Central memory CD8-positive, alpha-beta T cell (primary cell): Measurements from ENCODE around the gene ARPP19.
"Not testable (repeated sequence)": the region's sequence is repeated elsewhere in the genome, so short reads cannot be mapped to it uniquely, and the experiment has no call there.

ENCODE experiments used
- ATAC-seq: fragments of 150-1000 bp; cut with Tn5 transposase; replicated peaks from 2 replicates; pipeline ENCODE4 v1.10.0; 2022; ENCODE audit warnings: mild to moderate bottlenecking, moderate FRiP score, moderate number of reproducible peaks; ENCODE audit not compliant: poor library complexity, severe bottlenecking; ENCODE audit errors: extremely low read depth
- DNase-seq, 2 donors: peaks; one replicate each; pipeline ENCODE4 v3.0.0; 2021; ENCODE audit warnings: low spot score in 2 of 2
- H3K27ac Mint-ChIP-seq: one replicate; pipeline ENCODE4 v1.8.0; 2022; ENCODE audit warnings: low read depth, mild to moderate bottlenecking, moderate library complexity, mixed read lengths
- H3K27me3 Mint-ChIP-seq: one replicate; pipeline ENCODE4 v1.8.0; 2022; ENCODE audit warnings: mixed read lengths
- H3K36me3 Mint-ChIP-seq: one replicate; pipeline ENCODE4 v1.8.0; 2022; ENCODE audit warnings: mild to moderate bottlenecking, moderate library complexity, mixed read lengths; ENCODE audit not compliant: insufficient read depth
- H3K4me1 Mint-ChIP-seq: one replicate; pipeline ENCODE4 v1.8.0; 2022; ENCODE audit warnings: mixed read lengths
- H3K4me3 Mint-ChIP-seq: one replicate; pipeline ENCODE4 v1.8.0; 2022; ENCODE audit warnings: mild to moderate bottlenecking, moderate library complexity, mixed read lengths
- H3K9me3 Mint-ChIP-seq: one replicate; pipeline ENCODE4 v1.8.0; 2022; ENCODE audit warnings: mixed read lengths

The ARPP19 gene

DNA sequence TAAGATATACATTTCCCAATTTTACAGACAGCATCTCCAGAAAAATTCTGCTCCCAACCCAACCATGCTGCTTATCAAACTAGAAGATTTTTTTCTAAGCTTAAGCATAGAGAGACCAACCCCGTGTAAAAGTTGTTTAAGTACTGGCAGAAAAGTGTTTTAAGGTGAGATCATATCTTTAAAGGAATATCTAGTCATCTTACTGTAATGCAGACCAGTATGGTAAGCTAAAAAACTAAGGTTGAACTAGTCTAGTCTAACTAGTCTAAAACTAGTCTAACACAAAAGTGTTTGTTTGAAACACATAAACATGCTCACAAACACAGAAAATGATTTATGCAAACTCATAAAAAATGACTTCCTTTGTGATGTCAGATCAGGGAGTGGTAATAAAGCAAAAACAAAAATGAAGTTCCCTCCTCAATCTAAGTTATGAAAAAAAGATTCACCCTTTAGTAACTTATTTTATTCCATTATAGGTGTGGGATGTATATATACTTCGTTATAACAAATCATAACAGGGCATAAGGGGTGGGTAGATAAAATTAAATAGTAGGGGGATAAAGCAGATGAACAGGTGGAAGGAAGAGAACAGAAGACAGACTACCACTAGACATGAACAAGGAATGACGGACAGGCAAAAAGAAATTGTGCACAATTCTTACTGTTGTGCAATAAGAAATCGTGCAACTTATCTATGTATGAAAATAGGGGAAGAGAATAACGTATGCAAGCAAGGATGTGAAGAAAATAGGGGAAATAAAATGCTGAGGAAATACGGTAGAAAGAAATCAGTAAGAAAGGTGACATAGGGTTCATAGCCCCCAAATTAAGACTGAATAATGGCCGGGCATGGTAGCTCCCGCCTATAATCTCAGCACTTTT is 50.1 kb downstream of the ARPP19 start:
- Mint-ChIP-seq H3K27ac (no peak overlapping the region), H3K27me3 (no peaks in the 10 kb centered on the region), H3K36me3 (peaks cover 1% of the 10 kb centered on the region), H3K4me3 (no peak overlapping the region), H3K4me1 (peaks cover 35% of the 10 kb centered on the region), H3K9me3 (no peaks in the 10 kb centered on the region)
- DNase-seq (no peak), ATAC-seq (no peak)

DNA sequence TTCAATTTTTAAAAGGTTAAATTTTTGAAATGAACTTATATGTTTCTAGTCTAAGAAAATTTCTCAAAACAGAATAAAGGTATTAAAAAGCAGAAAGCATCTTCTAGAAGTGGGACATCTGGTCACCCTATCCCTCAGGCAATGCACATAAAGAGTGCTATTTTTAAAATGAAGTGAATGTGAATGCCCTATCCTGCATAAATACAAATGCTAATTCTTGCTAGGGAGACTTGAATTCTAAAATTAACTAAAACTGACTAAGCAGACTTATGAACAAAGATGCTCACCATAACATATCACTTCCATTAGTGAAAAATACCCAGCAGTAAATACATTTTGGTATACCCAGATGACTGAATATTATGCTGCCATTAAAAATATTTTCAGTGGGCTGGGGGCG is 51.8 kb downstream of the ARPP19 start:
- DNase-seq (no peak), ATAC-seq (no peak)
- H3K36me3 Mint-ChIP-seq, result no peaks in the 10 kb centered on the region
- no peaks in the 10 kb centered on the region for H3K9me3 Mint-ChIP-seq
- H3K27ac Mint-ChIP-seq, result no peak overlapping the region
- H3K4me1 Mint-ChIP-seq, result peaks cover 28% of the 10 kb centered on the region
- H3K4me3 Mint-ChIP-seq, result no peak overlapping the region
- no peaks in the 10 kb centered on the region for H3K27me3 Mint-ChIP-seq

DNA sequence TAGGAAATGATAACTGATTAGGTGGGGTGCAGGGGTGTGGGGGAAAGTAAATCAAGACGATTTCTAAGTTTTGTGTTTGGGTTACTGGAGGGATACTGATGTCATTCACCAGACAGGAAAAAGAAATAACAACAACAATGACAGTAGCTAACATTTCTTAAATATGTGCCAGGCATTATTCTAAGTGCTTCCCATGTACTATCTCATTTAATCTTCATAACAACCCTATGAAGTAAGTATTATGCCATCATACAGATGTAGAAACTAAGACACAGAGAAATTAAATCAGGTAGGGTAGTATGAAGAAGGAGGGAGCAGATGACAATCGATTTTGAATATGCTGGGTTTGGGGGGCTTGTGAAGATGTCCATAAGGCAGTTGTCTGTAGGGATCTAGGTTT is 53.5 kb downstream of the ARPP19 start:
- Mint-ChIP-seq H3K36me3 (peaks cover under 1% of the 10 kb centered on the region), H3K4me1 (peaks cover 29% of the 10 kb centered on the region), H3K9me3 (no peaks in the 10 kb centered on the region)

DNA sequence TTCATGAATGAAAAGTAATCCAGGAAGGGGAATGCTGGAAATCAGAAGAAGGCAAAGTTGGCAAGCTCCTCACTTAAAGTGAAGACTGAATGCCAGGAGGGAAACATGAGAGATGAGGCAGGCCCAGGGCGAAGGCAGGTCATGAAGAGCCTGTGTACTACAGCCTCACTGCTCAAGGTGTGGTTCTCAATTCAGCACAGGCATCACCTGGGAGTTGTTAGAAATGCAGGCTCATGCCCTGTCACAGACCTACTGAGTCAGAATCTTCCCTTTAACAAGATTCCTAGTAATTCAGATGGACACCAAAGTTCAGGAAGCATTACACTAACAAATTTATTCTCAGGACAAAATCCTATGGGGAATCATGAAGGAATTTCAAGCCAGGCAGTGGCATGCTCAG is 54.3 kb downstream of the ARPP19 start:
- Mint-ChIP-seq H3K36me3 (peaks cover 3% of the 10 kb centered on the region), H3K27me3 (no peaks in the 10 kb centered on the region), H3K27ac (no peak overlapping the region), H3K4me3 (no peak overlapping the region), H3K4me1 (peaks cover 33% of the 10 kb centered on the region), H3K9me3 (no peaks in the 10 kb centered on the region)
- ATAC-seq, result no peak
- DNase-seq, result no peak

More for the DNA sequence above, 53.5 kb downstream of the ARPP19 start:
- H3K27ac Mint-ChIP-seq, result no peak overlapping the region
- no peak overlapping the region for H3K4me3 Mint-ChIP-seq
- H3K27me3 Mint-ChIP-seq, result no peaks in the 10 kb centered on the region
- no peak for ATAC-seq
- no peak for DNase-seq

DNA sequence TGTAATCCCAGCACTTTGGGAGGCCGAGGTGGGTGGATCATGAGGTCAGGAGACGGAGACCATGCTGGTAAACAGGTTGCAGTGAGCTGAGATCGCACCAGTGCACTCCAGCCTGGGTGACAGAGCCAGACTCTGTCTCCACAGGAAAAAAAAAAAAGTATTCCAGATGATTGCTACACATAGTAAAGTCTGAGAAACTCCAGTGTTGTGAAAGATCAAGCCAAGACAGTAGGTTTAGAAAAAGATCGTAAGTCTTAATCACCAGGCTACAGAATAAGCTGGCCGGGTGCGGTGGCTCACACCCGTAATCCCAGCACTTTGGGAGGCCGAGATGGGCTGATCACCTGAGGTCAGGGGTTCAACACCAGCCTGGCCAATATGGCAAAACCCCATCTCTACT is 56.0 kb downstream of the ARPP19 start:
- H3K4me3 Mint-ChIP-seq, H3K9me3 Mint-ChIP-seq, ATAC-seq: not testable (repeated sequence)

DNA sequence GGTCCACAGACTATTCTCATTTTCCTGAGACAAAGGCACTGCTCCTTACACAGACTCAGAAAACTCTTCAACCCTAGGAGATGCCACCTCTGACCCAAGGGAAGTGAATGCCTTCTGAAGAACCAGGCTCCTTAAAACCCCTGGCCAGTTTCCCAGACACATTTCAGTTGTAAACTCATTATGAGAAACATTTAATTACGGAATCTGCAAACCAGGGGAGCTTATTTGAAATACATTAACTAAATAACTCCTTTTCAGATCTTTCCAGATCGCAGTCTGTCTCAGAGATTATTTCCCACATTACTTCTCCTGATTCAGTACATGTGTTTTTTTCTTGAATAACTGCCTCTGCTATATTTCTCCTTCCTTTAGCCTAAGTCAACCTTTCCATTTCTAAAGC is 57.7 kb downstream of the ARPP19 start:
- no peak overlapping the region for H3K27ac Mint-ChIP-seq
- no peak overlapping the region for H3K4me3 Mint-ChIP-seq
- H3K27me3 Mint-ChIP-seq, result no peaks in the 10 kb centered on the region
- ATAC-seq, result no peak
- no peak for DNase-seq
- H3K9me3 Mint-ChIP-seq, result no peaks in the 10 kb centered on the region
- H3K4me1 Mint-ChIP-seq, result peaks cover 47% of the 10 kb centered on the region
- H3K36me3 Mint-ChIP-seq, result peaks cover 3% of the 10 kb centered on the region

More for the DNA sequence above, 56.0 kb downstream of the ARPP19 start:
- H3K4me1 Mint-ChIP-seq, result peaks cover 39% of the 10 kb centered on the region
- not testable (repeated sequence) for H3K27ac Mint-ChIP-seq, DNase-seq, H3K27me3 Mint-ChIP-seq, H3K36me3 Mint-ChIP-seq

DNA sequence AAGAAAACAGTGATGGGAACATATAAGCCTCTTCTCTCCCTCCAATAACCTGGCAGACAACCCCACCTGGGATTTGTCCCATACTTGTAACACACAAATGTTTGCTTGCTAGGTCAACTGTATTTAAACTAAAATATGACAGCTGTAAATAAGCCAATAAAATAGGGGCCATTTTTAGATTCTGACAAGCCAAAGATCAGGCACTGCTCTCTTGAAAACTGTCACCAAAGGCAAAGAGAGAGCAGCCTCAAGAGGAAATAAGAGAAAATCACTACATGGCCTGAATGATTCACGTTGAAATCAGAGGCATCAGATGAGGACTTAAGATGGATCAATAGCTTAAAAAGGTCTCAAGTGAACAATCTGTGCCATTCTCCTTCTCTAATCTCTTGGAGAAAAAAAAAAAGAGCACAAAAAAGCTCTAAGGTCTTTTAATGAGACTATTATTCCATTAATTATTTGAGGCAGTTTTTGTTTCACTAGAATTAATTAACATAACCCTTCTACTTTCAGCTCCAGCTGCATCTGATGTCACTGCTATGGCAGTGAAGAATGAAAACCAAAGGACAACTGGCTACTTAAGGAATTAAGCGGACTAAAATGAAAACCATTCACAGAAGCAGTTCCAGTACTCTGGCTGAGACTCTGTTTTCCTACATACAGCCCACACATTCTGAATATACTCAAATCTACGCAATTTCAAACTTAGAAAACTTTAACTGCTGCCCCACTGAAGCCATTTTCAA is 59.2 kb downstream of the ARPP19 start:
- no peaks in the 10 kb centered on the region for H3K9me3 Mint-ChIP-seq
- DNase-seq (no peak), ATAC-seq (no peak)
- no peak overlapping the region for H3K27ac Mint-ChIP-seq
- H3K4me1 Mint-ChIP-seq, result peaks cover 53% of the 10 kb centered on the region
- H3K27me3 Mint-ChIP-seq, result no peaks in the 10 kb centered on the region
- H3K4me3 Mint-ChIP-seq, result no peak overlapping the region
- peaks cover 5% of the 10 kb centered on the region for H3K36me3 Mint-ChIP-seq

DNA sequence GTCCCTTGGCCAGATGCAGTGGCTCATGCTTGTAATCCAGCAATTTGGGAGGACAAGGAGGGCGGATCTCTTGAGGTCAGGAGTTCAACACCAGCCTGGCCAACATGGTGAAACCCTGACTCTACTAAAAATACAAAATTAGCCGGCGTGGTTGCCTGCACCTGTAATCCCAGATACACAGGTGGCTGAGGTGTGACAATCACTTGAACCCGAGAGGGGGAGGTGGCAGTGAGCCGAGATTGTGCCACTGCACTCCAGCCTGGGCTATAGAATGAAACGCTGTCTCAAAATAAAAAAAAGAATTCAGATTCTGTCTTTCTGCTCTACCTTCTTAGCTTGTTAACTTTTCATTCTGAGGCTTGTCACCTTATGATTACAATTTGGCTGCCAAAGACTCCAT is 62.3 kb downstream of the ARPP19 start:
- Mint-ChIP-seq H3K36me3 (peaks cover 5% of the 10 kb centered on the region), H3K4me1 (peaks cover 63% of the 10 kb centered on the region), H3K9me3 (no peaks in the 10 kb centered on the region), H3K4me3 (no peak overlapping the region), H3K27me3 (no peaks in the 10 kb centered on the region), H3K27ac (no peak overlapping the region)
- DNase-seq, result no peak
- no peak for ATAC-seq

DNA sequence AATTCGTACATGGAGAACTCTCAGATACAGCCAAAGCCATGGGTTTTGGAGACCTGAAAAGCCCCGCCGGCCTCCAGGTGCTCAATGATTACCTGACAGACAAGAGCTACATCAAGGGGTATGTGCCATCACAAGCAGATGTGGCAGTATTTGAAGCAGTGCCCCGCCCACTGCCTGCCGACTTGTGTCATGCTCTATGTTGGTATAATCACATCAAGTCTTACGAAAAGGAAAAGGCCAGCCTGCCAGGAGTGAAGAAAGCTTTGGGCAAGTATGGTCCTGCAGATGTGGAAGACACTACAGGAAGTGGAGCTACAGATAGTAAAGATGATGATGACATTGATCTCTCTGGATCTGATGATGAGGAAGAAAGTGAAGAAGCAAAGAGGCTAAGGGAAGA is 63.7 kb downstream of the ARPP19 start:
- no peak overlapping the region for H3K4me3 Mint-ChIP-seq
- ATAC-seq (no peak), DNase-seq (no peak)
- H3K27ac Mint-ChIP-seq, result no peak overlapping the region
- peaks cover 55% of the 10 kb centered on the region for H3K4me1 Mint-ChIP-seq
- no peaks in the 10 kb centered on the region for H3K27me3 Mint-ChIP-seq
- peaks cover 2% of the 10 kb centered on the region for H3K36me3 Mint-ChIP-seq
- no peaks in the 10 kb centered on the region for H3K9me3 Mint-ChIP-seq

DNA sequence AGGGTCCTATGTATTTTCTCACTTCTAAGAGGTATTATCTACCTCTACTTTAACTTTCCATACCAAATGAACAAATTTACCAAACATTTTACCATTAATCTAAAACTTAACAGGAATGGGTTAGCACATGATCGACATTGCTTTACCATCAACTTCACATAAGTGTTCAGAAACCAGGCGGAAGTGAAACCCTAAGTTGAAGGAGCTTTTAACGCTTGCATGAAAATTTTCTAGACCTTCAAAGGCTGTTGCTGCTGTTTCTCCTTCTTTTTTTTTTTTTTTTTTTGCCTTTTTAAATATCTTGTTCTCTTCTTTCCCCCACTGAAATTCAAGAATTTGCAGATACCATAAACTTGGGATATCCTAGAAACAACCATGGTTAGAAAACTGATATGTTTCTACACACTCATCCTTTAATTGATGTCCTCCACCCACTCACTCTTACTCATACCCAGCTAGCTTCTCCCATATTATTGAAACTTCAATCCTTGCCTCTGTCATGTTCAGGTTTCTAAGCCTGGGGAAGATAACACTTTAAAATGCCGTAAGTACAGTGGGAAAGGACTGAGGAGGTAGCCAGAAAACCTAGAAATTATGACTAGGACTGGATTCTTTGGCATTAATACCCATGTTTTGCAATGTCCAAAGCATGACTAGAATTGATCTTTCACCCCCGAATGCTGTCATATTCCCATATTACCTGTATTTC is 64.9 kb downstream of the ARPP19 start:
- peaks cover 58% of the 10 kb centered on the region for H3K4me1 Mint-ChIP-seq
- no peaks in the 10 kb centered on the region for H3K9me3 Mint-ChIP-seq
- no peak for ATAC-seq
- peak overlapping the region; percentile 8 for H3K27ac Mint-ChIP-seq
- H3K27me3 Mint-ChIP-seq, result no peaks in the 10 kb centered on the region
- no peak for DNase-seq
- H3K36me3 Mint-ChIP-seq, result peaks cover 2% of the 10 kb centered on the region
- no peak overlapping the region for H3K4me3 Mint-ChIP-seq

DNA sequence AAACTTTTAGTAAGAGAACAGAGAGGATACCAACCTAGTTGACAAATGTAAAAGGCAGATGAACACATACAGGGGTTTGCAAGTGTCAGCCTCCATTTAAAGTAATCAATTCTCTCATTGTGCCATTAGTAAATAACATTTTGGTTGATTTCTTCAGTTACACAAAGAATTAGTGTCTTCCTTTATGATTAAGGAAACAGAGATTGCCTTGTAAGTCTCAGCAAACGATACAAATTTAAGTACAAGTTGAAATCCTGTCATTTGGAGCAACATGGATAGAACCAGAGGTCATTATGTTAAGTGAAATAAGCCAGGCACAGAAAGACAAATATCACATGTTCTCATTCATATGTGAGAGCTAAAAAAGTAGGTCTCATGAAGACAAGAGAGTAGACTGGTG is 66.2 kb downstream of the ARPP19 start:
- Mint-ChIP-seq H3K27me3 (no peaks in the 10 kb centered on the region), H3K27ac (peak overlapping the region; percentile 0), H3K4me1 (peaks cover 50% of the 10 kb centered on the region), H3K4me3 (no peak overlapping the region), H3K9me3 (no peaks in the 10 kb centered on the region), H3K36me3 (peaks cover 4% of the 10 kb centered on the region)
- ATAC-seq (no peak), DNase-seq (no peak)

DNA sequence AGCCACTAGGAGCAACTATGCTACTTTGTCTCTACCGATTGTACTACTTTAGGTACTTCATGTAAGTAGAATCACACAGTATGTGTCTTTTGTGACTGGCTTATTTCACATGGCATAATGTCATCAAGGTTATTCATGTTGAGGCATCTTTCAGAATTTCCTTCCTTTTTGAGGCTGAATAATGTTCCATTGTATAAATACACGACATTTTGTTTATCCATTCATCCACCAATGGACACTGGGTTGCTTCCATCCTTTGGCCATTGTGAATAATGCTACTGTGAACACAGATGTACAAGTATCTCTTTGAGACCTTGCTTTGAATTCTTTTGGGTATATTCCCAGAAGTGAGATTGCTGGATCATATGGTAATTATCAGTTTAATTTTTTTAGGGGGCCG is 69.3 kb downstream of the ARPP19 start:
- no peaks in the 10 kb centered on the region for H3K27me3 Mint-ChIP-seq
- no peaks in the 10 kb centered on the region for H3K9me3 Mint-ChIP-seq
- ATAC-seq (no peak), DNase-seq (no peak)
- peaks cover 48% of the 10 kb centered on the region for H3K4me1 Mint-ChIP-seq
- H3K36me3 Mint-ChIP-seq, result peaks cover 1% of the 10 kb centered on the region
- H3K27ac Mint-ChIP-seq, result peak overlapping the region; percentile 7
- no peak overlapping the region for H3K4me3 Mint-ChIP-seq
